NCI-H1048 (cell line): ENCODE measurements around the gene CDC14A.
"Not testable (repeated sequence)": the region's sequence is repeated elsewhere in the genome, so short reads cannot be mapped to it uniquely, and the experiment has no call there.

Source experiments
- DNase-seq: peaks from one replicate; lab custom pipeline; 2025; lab: John Stamatoyannopoulos, UW

CDC14A gene

DNA sequence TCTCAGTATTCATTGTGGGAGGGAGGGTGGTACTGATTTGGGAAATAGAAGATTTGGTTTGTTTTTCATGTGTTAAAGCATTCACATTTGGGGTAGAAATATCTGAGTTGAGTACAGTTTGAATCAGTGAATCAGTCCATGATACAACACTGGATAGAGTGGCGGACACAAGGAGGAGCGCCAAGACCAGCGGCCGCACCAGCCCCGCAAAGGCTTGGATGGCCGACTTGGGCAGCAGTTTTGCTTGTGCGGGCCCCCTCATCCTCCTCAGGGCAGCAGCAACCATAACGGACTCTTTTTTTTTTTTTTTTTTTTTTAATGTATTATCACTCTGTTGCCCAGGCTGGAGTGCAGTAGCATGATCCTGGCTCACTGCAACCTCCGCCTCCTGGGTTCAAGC, 20.0 kb upstream of the CDC14A start:
- no peak for DNase-seq

DNA sequence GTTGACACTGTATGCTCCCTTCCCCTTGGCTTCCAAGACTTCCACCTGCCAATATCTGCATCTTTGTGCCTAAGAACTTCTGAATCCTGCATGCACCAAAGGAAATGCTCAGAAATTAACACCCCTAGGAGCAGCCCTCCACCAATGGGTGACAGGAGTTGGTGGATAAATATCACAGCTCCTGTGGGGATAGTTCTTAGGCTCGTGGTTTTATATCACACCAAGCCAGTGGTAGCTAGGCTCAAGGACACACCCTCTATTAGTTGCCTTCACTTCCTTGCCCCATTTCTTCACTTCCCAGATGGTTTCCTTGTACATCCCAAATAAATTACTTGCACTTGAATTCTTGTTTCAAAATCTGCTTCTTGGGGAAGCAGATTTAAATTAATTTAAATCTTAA, 16.9 kb upstream of the CDC14A start:
- no peak for DNase-seq

DNA sequence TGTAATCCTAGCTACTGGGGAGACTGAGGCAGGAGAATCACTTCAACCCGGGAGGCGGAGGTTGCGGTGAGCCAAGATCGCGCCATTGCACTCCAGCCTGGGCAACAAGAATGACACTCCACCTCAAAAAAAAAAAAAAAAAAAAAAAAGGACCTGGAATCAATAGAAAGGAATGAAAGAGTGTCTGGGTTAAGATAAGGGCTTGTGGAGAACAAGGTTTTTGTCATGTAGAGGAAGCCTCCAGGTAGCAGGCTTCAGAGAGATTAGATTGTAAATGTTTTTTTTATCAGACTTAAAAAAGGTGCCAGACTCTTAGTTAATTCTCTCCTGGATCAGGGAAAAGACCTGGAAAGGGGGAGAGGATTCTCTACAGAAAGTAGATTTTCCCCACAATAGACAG, 14.4 kb upstream of the CDC14A start:
- DNase-seq: not testable (repeated sequence)

DNA sequence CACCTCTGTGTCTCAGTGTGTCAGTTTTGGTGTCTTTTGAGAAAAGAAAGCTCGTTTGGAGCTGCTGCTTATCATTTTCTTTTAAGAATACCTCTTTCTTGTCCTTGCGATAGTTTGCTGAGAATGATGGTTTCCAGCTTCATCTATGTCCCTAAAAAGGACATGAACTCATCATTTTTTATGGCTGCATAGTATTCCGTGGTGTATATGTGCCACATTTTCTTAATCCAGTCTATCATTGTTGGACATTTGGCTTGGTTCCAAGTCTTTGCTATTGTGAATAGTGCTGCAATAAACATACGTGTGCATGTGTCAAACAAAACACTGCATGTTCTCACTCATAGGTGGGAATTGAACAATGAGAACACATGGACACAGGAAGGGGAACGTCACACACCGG, 12.6 kb upstream of the CDC14A start:
- DNase-seq: not testable (repeated sequence)

DNA sequence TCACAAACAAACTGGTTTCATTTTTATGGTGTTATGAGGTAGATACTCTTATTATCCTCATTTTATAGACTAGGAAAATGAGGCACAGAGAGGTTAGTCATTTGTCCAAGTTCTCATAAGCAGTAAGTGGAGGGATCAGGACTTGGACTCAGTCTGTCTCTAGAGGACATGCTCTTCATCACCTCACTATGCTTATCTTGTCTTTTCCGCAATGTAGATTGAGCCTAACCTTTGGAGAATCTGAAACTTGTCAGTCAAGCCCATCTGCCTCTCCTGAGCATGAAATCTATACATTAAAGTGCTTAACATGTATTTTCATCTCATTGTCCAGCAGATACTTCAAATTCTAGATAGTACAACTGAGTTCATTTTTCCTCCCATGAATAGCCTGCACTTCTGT, 11.8 kb upstream of the CDC14A start:
- DNase-seq: no peak

DNA sequence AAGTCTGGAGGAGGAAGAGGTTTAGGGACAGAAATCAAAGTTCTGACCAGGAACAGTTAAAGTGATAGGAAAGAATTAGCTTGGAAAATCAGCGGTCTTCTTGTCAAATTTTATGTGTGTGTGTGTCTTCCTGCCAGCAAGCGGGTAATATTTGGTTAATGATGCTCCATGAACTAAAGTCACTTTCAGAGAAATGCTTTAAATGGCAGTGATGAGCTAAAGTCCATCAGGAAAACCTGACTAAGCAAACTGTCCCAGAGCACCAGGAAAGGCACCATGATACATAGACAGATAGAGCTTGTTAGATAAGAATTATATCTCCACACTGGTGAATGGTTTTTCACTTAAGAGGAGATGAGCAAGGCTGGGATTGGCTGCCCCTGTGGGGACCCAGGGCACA, 10.0 kb upstream of the CDC14A start:
- DNase-seq: no peak

DNA sequence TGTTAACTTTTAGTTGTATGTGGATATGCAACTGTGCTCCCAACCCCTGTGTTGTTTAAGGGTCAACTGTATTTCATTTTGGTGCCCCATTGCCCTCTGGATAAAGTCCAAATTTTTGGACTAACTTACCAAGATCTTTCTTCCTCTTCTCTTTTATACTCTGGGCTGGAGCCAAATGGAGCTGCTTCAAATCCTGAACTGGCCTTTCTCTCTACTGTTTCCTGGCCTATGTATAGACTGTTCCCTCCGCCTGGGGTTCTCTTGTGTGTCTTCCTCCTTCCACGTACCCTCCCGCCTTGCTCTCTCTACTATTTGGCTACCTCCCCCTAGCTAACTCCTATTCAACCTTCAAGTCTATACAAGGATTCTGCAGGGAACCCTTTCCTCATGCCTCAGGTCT, 8.4 kb upstream of the CDC14A start:
- DNase-seq: no peak

DNA sequence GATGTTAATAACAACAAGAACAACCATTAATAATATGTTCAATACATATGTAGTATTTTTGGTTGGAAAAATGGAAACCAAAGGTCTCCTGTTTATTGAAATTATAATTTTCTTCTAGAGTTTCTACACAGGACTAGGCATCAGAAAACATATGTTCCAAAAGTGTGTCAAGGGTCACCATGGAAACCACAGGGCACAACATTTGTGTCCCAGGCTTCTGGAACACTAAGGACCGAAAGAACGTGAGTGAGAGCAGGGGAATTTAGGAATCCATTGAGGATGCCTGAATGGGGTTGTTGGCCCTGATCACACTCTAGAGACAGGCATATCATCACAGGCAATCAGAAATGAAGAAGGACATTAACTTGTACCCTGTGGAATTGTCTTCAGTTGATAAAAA, 7.5 kb upstream of the CDC14A start:
- no peak for DNase-seq

DNA sequence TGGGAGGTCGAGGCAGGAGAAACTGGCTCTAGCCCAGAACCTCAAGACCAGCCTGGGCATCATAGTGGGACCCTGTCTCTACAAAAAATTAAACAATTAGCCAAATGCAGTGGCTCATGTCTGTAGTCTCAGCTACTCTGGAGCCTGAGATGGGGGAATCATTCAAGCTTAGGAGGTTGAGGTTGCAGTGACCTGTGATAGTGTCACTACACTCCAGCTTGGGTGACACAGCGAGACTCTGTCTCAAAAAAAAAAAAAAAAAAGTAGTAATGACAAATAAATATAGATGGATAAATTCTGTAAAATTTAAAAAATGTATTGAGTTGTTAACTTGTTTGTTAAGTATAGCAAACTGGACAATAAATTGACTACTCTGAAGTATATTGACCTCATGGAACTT, 5.9 kb upstream of the CDC14A start:
- no peak for DNase-seq

DNA sequence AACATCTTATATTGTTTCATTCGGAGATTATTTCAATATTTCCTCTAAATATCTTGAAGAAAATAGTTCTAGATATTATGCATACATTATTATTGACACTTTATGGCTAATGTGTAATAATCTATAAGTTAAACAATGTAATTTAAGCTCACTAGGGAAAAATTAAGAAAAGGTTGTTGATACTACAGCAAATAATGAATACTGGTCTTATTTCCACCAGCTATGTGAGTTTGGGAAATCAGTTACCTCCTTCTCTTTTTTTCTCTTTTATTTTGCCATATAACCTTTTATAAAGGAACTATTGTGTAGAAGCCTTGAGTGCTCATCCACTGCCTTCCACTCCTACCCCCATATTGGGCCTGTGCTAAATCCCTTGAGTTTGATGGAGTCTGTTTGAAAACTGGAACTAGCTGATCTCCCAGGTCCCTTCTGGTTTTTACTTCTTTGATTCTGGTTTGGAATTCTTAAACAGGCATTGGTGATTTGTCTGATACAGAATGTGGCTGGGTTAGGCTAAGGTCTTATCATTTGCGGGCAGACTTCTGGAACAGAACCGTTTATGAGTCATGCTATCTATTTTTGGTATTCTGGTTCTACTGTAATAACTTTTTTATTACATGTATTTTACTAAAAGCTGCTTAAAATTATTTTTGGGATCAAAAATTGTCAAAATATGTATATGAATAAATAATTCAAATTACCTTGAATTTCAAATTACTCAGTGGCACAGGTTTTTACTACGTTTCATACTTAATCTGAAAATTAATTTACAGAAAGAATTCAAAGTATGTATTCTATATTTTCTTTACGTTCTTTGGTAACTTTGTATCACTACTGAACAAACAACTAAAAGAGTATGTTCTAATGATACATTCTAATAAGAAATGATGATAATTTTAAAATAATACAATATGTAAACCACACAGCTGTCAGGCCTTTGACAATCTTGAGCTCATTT, 5.0 kb upstream of the CDC14A start:
- no peak for DNase-seq

DNA sequence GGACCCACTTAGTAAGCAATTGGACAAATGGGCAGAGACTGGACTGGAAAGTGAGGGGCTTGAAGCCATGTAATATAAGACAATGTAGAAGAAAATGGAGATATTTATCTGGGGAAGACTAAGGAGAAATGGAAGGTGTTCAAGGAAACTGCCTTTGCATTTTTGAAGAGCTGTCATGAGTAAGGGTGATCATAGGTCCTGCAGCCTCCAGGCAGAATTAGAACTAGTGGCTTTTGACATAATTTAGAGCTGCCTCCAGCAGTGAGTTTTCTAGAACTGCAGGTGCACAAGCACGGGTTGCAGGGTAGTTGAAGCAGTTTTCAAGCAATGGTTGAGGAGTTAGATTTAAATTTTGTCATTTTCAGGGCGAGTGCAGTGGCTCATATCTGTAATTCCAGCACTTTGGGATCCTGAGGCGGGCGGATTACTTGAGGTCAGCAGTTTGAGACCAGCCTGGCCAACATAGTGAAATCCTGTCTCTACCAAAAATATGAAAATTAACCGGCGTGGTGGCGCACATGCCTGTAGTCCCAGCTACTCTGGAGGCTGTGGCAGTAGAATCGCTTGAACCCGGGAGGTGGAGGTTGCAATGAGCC, 3.7 kb upstream of the CDC14A start:
- DNase-seq: no peak

DNA sequence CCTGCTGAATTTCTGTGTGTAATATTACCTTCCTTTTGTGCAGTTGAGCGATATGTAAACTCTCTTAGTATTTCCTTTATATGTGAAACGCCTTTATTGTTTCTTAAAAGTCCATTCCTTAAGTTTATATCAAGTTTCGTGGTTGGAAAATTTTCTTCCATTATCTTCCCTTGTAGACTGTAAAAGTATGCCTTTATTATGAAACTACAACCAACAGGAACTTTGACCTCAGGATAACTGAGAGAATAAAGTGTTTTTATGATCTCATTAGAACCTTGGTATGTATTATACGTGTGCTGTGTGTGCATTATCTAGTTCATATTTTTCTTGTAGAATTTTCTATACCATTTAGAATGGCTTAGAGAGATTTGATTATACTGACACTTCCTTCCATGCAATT, 3.1 kb upstream of the CDC14A start:
- no peak for DNase-seq

DNA sequence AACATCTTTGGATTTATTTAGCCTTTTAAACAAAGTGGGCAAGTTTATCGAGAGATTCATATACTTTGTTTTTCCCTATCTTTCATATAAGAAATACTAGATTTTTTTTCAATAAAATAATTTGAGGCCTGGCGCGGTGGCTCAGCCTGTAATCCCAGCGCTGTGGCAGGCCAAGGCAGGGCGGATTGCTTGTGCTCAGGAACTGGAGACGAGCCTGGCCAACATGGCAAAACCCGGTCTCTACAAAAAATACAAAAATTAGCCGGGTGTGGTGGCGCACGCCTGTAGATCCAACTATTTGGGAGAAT, 1.6 kb upstream of the CDC14A start:
- DNase-seq: no peak

DNA sequence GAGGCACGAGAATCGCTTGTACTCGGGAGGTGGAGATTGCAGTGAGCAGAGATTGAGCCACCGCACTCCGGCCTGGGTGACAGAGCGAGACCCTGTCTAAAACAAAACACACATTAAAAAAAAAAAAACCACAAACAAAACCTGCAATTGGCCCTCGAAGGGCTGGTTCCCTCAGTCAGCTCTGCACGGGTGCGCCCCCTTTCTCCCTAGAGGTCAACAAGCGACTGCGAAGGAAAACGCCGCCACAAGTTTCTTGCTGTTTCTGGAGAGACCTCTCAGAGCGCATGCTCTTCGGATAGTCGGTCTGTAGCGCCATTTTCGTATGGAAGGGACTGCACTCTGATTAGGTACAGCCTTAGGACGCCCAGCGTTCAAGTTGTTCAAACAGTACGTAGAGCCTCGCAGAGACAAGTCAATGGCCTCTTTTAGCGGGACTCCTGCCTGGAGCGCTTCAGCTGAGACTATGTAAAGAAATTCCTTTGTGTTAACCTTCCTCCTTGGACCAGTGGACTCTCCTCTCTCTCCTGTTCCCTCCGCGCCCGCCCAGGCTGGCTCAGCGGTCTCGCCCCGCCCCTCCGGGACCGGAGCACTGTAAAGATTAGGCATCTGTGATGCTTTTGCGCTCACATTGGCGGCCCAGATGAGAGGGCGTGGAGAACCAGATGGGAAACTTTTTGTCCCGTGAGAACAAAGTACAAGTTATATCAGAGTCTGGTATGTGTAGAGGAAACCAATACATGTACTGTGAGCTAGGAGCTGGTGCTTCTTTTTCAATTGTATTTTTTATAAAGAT, 1.0 kb upstream of the CDC14A start:
- DNase-seq: peak; percentile 76

DNA sequence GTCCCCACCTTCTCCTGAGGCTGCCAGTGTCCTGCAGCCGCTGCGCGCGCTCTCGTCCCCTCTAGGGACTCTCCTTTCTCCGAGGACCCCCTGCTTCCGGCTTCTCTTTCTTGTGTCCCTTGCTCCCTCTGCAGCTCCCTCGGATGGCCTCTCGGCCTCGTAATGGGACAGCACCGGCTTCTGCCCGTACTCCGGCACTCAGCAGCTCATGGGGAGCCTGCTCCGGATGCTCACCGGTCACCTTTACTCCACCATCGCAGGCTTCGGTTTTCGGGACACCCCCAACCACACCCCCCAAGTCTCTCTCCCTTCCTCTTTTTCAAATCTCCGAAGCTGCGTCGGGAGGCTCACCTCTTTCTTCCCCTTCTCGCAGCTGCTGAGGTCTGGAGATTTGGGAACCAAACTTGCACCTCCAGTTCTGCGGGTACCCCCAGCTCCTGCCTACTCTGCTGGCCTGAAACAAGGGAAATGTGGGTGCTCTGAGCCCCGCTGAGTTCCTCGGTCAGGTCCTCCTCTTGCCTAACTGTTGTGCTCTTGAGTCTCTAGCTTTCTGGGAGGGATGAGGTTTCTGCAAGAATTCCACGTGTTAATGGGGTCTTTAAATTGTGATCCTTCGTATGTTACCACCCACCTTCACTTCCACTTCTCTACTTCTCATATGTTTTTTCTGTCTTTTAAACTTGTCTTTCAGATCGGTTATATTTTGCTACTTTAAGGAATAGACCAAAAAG, 930 bp downstream of the CDC14A start:
- DNase-seq: no peak

DNA sequence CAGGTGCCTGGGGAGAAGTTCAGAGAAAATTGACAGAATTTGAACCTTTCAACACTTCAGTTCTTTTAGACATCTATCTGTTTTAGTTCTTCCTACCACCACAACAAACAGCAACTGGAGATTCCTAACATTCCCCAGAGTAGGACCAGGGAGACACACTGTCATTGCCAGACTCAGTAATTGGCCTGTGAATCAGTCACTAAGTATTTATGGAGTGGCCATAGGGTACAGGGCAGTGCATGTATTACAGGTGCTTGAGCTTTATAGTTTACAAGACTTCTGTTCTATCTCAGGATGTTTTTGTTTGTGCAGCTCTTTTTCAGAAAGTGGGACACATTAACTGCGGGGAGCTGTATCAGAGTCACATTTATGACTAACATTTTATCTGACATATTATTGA, 1.7 kb downstream of the CDC14A start:
- DNase-seq: no peak

DNA sequence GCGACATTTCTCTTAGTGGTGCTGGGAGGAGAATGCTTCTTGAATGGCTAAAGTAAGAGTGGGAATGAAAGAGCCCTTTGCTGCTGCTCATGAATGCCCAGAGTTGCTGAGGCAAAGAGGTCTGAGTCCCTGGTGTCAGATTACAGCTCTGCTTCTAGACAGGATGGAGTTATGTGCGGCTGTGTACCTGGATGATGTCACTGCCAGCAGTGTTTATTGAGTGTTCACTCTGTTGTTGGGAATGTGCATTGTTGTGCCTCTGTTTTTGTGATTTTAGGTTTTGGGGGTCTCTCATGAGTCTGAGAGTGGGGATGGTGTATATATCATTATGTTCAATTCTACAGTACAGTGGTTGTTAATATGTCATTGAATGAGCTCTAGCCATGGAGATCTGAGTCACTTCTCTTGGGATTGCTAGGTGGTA, 2.7 kb downstream of the CDC14A start:
- no peak for DNase-seq

DNA sequence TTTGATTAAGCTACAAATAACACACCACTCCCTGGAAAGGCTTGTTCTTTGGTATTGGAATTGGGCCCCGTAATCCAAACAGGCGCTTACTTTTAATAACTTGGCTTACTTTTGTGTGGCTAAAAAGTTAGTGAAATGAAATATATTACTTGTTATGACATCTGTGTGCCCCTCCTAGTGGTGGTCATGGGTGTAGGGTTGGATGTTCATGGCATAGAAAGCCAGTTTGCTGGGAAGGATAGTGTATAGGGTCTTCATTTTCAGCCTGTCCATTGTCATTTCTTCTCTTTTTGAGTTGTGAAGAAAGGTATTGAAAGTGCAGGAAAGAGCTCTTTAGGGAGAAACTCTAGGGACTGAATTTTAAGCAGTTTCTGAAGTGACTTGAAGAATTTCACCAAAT, 5.9 kb downstream of the CDC14A start:
- no peak for DNase-seq

DNA sequence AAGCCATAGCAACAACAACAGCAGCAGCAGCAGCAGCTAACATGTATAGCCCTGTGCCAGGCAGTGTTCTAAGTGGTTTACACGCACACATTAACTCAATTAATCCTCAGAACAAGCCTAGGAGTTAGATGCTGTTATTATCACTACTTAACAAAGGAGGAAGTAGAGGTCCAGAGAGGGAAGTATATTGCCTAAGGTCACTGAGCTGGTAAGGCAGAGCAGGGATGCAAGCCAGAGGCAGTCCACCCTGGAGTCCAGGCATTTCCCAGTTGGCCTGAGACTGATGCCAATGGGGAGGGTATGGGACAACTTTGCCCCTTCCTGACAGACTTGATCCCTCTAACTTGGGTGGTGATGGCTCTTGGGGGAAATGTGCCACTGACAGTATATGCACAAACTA, 6.8 kb downstream of the CDC14A start:
- no peak for DNase-seq

DNA sequence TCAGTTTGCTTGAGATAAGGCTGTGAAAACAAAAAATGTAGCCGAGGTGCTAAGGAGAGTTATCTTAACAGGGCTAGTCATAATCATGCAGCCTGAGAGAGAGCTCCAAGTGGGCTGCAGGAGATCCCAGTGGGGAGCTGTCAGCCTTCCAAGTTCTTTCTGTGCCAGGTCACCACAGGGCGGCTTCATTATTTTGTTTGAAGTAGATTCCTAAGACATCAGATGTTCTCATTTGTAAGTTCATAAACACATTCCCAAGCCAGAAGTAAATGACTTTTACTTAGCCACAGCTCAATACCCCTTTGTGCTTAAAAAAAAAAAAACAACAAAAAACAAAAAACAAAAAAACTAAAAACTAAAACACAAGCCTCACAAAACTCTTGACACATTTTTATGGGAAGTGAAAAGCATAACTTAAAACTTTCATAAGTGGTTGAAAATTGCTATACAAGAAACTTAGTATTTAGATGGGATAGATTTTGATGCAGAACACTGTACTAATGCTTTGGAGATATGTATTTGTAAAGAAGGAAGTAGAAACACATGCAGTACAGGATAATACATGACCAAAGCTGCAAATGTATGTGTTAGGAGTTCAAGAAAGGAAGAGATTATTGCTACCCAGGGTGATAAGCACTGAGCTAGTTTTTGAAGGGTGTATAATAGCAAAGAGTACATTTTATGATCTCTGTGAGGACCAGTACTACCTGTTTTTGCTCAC, 8.6 kb downstream of the CDC14A start:
- no peak for DNase-seq

DNA sequence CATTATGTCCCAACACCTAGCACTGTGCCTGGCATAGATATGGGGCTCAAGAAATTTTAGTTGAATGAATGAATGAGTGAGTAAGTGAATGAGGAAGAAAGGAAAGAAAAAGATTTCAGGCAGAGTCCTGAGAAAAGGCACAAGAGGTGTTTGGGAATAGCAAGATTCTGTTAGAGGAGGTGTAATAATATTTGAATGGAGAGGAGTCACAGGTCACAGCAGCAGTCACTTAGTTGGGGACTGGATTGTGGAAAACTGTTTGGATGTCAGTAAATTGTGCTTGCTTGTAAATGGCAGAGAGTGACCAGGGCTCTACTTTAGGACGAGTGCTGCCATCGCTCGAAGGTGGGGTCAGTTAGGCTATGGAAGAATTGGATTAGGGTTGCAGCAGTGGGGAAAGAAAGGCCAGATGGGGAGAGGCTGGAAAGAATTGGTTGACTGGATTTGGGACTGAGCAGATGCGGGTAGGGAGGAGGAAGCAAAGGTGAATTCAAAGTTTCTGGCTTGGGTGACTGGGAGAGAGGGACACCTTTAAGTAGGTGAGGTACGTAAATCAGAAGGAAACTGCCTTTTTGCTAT, 9.3 kb downstream of the CDC14A start:
- DNase-seq: no peak
